GM18526 (cell line): ENCODE results near the gene CSAD.

ENCODE experiments used
- POLR2A ChIP-seq: IDR thresholded peaks from 3 replicates; pipeline ENCODE4 v1.6.1; 2011; ENCODE audit not compliant: insufficient read length; ENCODE audit errors: extremely low read depth

CSAD gene

GRCh38 chr12:53120685-53121525 is 59.8 kb downstream of the CSAD start:
- TF ChIP-seq POLR2A = no peak

GRCh38 chr12:53118751-53119300 is 61.9 kb downstream of the CSAD start:
- TF ChIP-seq POLR2A = no peak

GRCh38 chr12:53115891-53116648 is 64.7 kb downstream of the CSAD start:
- no peak for TF ChIP-seq POLR2A

GRCh38 chr12:53115112-53115890 is 65.4 kb downstream of the CSAD start:
- TF ChIP-seq POLR2A = no peak

GRCh38 chr12:53113951-53114350 is 66.8 kb downstream of the CSAD start:
- TF ChIP-seq POLR2A = no peak

GRCh38 chr12:53113136-53113705 is 67.5 kb downstream of the CSAD start:
- no peak for TF ChIP-seq POLR2A
